Stomach smooth muscle (tissue), 2 donors: Measurements from ENCODE around the gene TRERF1.
A peak's percentile ranks its signal among the peaks of the same experiment; 100 is the strongest.

Experiments used
- H3K27ac ChIP-seq: one replicate; pipeline ENCODE4 v1.7.0; 2013; ENCODE audit warnings: mild to moderate bottlenecking, low read length, inconsistent platforms
- H3K27me3 ChIP-seq, 2 donors: one replicate each; pipeline ENCODE4 v1.7.0; 2013; ENCODE audit warnings: low read length in 2 of 2; ENCODE audit not compliant: insufficient read depth in 2 of 2, control insufficient read depth in 1 of 2
- H3K36me3 ChIP-seq, 2 donors: one replicate each; pipeline ENCODE4 v1.7.0; 2013; ENCODE audit warnings: low read length in 2 of 2; ENCODE audit not compliant: control insufficient read depth in 2 of 2, insufficient read depth in 2 of 2
- H3K4me1 ChIP-seq: one replicate; pipeline ENCODE4 v1.7.0; 2013; ENCODE audit warnings: low read length; ENCODE audit not compliant: control insufficient read depth, insufficient read depth
- H3K4me3 ChIP-seq, 2 donors: one replicate each; pipeline ENCODE4 v1.7.0; 2013; ENCODE audit warnings: low read length in 2 of 2
- H3K9ac ChIP-seq, 2 donors: one replicate each; pipeline ENCODE4 v1.7.0; 2013; ENCODE audit warnings: low read length in 2 of 2, mild to moderate bottlenecking in 1 of 2
- H3K9me3 ChIP-seq, 2 donors: one replicate each; pipeline ENCODE4 v1.7.0; 2013; ENCODE audit warnings: low read length in 2 of 2; ENCODE audit not compliant: control insufficient read depth in 2 of 2
- donor health status: healthy.
- donor health status: Pancreatic carcinoma.

Gene TRERF1

DNA sequence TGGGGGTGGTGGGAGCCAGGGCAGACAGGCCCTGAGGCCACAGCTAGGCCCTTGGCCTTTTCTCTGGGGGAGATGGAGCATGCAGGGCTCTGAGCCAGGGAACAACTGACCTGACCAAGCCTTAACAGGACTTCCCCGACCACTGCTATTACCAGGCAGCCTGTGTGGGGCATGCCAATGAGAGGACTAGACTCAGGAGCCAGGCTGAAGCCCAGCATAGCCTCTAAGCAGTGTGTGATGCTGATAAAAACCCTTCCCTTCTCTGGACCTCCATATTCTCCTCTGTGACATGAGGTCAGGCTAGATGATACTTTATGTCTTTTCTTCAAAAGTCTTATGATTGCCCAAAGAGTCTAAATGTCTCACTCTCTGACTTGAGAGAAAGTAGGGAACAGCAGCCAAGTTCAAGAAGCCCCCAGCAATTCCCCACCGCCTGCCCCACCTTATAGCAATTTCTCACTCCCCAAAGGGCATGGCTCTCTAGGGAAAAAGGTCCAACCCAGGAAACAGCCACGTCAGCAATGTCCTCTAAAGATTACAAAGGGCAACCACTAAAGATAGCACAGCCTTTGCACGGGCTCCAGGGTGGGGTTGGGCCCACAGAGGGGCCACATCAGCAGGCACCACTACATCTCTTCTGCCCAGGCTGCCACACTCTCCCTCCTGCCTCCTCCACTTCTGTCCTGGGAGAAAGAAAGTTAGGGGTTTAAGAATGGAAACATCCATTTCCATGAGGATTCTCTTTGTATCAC, 71.3 kb downstream of the TRERF1 start:
- Histone ChIP-seq H3K36me3 (no peaks in the 10 kb centered on the region), H3K9me3 (no peaks in the 10 kb centered on the region), H3K27ac (no peak overlapping the region), H3K4me1 (peaks cover 2% of the 10 kb centered on the region), H3K27me3 (no peaks in the 10 kb centered on the region), H3K4me3 (no peak overlapping the region), H3K9ac (no peak overlapping the region)

- H3K36me3 ChIP-seq = peaks cover 0 to 2% of the 10 kb centered on the region in 2 donors
- peaks cover 2% of the 10 kb centered on the region for H3K4me1 ChIP-seq
- H3K27me3 ChIP-seq = no peaks in the 10 kb centered on the region
- H3K27ac ChIP-seq = no peak overlapping the region
- no peak overlapping the region for H3K4me3 ChIP-seq
- H3K9me3 ChIP-seq = no peaks in the 10 kb centered on the region
- H3K9ac ChIP-seq = no peak overlapping the region
These were observed 73.2 kb downstream of the TRERF1 start for GRCh38 chr6:42378536-42378935.

- Histone ChIP-seq H3K27ac (no peak overlapping the region), H3K9ac (no peak overlapping the region)
These were observed 73.6 kb downstream of the TRERF1 start for GRCh38 chr6:42378125-42378524.

DNA sequence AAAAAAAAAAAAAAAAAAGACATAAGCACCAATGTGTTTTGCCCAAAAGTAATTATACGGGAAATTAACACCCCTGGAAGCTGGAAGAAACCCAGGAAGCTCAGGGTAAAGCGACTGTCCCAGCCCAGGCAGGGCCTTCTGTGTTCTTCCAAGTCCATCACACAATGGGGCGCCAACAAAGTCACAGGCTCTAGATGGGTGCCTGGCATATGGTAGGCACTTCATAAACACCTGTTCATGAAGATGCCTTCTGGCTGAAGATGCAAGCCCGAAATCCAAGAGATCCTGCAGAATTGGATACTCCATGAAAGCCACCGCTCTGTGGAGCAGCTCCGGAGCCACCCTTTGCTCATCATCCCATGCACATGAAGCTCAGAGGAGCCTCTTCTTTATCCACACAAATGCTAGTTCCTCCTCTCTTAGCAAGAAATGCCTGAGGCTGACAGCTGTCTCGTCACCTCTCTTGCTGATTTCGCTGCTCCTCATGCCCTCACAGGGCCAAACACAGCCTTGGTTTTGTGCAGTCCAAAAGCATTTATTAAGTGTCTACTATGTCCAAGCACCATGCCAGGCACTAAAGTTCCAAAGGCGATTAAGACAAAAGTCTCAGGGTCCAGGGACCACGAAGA, 76.6 kb downstream of the TRERF1 start:
- Histone ChIP-seq H3K27me3 (no peaks in the 10 kb centered on the region), H3K36me3 (peaks cover 0 to 2% of the 10 kb centered on the region in 2 donors), H3K9me3 (no peaks in the 10 kb centered on the region), H3K9ac (no peak overlapping the region), H3K27ac (no peak overlapping the region), H3K4me3 (no peak overlapping the region), H3K4me1 (no peaks in the 10 kb centered on the region)

More at GRCh38 chr6:42378125-42378524, 73.6 kb downstream of the TRERF1 start:
- H3K27me3 ChIP-seq = no peaks in the 10 kb centered on the region
- H3K9me3 ChIP-seq = no peaks in the 10 kb centered on the region
- no peak overlapping the region for H3K4me3 ChIP-seq
- peaks cover 0 to 2% of the 10 kb centered on the region in 2 donors for H3K36me3 ChIP-seq
- H3K4me1 ChIP-seq = peaks cover 2% of the 10 kb centered on the region

GRCh38 chr6:42374018-42374669, 77.6 kb downstream of the TRERF1 start:
- Histone ChIP-seq H3K27ac (no peak overlapping the region), H3K9ac (no peak overlapping the region), H3K27me3 (no peaks in the 10 kb centered on the region), H3K9me3 (no peaks in the 10 kb centered on the region), H3K4me1 (no peaks in the 10 kb centered on the region), H3K36me3 (peaks cover 0 to 2% of the 10 kb centered on the region in 2 donors), H3K4me3 (no peak overlapping the region)

DNA sequence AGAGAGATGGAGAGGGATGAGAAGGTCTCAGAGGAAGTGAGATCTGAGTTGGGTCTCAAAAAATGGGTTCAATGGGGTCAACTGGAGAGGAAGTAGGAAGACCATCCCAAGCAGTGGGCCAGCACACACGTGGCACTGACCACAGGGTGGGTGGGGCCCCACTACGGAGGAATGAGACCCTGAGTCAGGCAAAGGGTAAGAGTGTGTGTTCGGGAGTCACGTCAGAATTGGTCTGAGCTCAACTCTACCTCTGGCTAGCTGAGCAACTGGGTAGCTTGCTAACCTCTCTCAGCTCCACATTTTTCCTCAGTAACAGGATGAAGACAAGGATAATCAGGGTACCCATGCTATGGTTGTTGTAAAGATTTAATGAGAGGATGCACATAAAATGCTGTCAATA, 79.0 kb downstream of the TRERF1 start:
- H3K9ac ChIP-seq = no peak overlapping the region
- H3K27me3 ChIP-seq = no peaks in the 10 kb centered on the region
- H3K4me3 ChIP-seq = no peak overlapping the region
- H3K27ac ChIP-seq = no peak overlapping the region
- H3K36me3 ChIP-seq = peaks cover 0 to 2% of the 10 kb centered on the region in 2 donors
- peaks cover 3% of the 10 kb centered on the region for H3K4me1 ChIP-seq
- H3K9me3 ChIP-seq = no peaks in the 10 kb centered on the region

DNA sequence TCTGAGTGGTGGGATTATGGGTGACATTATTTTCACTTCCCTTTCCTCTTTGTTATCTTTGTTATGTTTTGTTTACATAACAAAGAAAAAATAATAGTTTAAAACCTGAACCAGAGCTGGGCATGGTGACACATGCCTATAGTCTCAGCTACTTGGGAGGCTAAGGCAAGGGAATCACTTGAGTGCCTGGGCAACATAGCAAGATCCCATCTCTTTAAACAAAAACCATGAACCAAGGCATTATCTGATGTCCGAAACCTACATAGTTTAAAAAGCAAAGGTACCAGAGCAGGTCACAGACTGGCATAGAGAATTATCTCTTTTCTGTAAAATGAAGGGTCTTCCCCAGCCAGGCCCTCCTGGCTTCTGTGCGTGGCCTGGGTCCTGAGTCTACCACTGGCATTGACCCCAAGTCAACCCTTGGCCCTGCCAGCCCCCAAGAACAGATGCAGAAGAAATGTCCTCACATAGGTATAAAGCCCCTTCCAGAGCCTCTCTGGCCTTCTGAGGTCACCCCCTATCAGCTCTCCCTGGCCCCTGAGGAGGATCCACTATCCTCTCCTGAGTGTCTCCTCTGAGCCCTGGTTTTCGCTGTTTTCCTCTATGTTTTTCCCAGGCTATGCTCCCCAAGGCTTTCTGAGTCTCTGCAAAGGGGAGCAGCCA, 81.3 kb downstream of the TRERF1 start:
- H3K9me3 ChIP-seq = no peaks in the 10 kb centered on the region
- peaks cover 7% of the 10 kb centered on the region for H3K4me1 ChIP-seq
- no peak overlapping the region for H3K4me3 ChIP-seq
- no peaks in the 10 kb centered on the region for H3K27me3 ChIP-seq
- H3K27ac ChIP-seq = no peak overlapping the region
- no peak overlapping the region for H3K9ac ChIP-seq
- H3K36me3 ChIP-seq = peaks cover 0 to 2% of the 10 kb centered on the region in 2 donors

- no peak overlapping the region for H3K4me3 ChIP-seq
These were observed 82.2 kb downstream of the TRERF1 start for GRCh38 chr6:42369568-42369967.

GRCh38 chr6:42368181-42368580, 83.5 kb downstream of the TRERF1 start:
- Histone ChIP-seq H3K27me3 (no peaks in the 10 kb centered on the region), H3K36me3 (no peaks in the 10 kb centered on the region), H3K9me3 (no peaks in the 10 kb centered on the region), H3K27ac (no peak overlapping the region), H3K4me3 (no peak overlapping the region), H3K9ac (no peak overlapping the region), H3K4me1 (peaks cover 7% of the 10 kb centered on the region)

More at GRCh38 chr6:42369568-42369967, 82.2 kb downstream of the TRERF1 start:
- Histone ChIP-seq H3K27ac (no peak overlapping the region), H3K9ac (no peak overlapping the region), H3K4me1 (peaks cover 7% of the 10 kb centered on the region), H3K36me3 (no peaks in the 10 kb centered on the region), H3K9me3 (no peaks in the 10 kb centered on the region), H3K27me3 (no peaks in the 10 kb centered on the region)

DNA sequence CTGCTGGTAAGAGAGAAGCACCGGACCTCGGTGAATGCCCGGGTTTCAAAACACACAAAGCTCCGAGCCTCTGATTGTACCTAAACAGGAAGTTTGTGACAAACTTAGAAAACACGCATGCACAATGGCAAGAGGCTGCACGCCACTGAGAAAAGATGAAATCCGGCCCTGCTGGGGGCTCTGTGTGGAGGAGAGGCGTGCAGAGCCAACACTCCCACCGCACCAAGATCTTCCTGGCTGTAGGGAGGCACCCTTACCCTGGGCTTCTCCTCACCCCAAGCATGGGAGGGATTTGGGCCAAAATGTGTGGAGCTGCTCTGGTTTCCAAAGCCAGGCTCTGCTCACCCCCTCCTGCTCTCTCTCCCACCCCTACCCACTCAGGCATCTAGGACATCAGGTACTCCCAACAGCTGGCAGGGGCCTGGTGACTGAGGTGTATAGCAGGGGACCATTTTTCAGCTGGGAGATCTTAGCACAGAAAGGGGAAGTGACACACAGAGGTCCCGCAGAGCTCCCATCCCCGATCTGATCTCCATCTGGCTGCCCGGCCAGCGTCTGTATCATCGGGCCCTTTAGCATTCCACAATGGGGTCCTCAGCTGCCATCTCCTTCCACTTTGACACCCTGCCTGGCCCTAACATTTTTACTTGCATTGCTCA, 84.2 kb downstream of the TRERF1 start:
- no peaks in the 10 kb centered on the region for H3K36me3 ChIP-seq
- no peak overlapping the region for H3K9ac ChIP-seq
- peaks cover 7% of the 10 kb centered on the region for H3K4me1 ChIP-seq
- no peaks in the 10 kb centered on the region for H3K9me3 ChIP-seq
- peak overlapping the region; percentile 6 for H3K27ac ChIP-seq
- H3K4me3 ChIP-seq = no peak overlapping the region
- no peaks in the 10 kb centered on the region for H3K27me3 ChIP-seq
